ENCODE results near the gene RNF5. TPM values are rescaled to one million over a fixed set of nuclear protein-coding genes. Genes with fewer than 3 reads are reported as not detected.

RNF5 gene
- total and polyA plus RNA-seq, 2 of the 4 experiments (the other 2 are of a cell fraction): 18.8 to 41.4 TPM

DNA sequence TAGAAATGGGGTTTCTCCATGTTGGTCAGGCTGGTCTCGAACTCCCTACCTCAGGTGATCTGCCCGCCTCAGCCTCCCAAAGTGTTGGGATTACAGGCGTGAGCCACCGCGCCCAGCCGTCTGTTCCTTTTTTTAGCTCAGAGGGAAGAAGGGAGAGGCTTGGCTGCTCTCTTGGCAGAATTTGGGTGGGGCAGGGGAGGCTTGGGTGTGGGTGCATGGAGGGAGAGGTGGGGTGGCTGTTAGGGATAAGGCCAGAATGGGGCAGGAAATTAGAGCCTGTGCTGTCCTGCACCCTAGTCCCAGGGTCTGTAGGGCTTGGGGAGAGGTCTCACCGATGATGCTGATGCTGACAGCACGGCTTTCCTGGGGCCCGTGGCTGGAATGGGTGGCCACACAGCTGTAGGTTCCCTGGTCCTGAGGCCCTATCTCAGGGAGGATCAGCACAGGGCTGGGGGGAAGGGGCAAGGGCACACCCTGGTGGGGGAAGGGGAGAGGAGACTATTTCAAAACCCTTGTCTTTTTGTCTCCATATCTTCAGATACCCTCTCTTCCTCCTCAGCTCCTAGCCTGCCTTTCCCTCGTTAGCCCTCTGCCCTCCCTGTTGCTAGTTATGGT, 3.8 kb downstream of the RNF5 start:
- Histone ChIP-seq H3K9me3 (ENCODE audit: control insufficient read depth, insufficient read depth, low read length) (no peaks in the 10 kb centered on the region), H3K18ac (ENCODE audit: low read depth, low read length) (no peak overlapping the region), H2AK5ac (ENCODE audit: low read depth, low read length) (no peak overlapping the region), H3K4ac (ENCODE audit: low read depth, low read length) (no peak overlapping the region), H3K23ac (ENCODE audit: low read depth, low read length) (no peak overlapping the region), H3K56ac (ENCODE audit: extremely low read depth, insufficient read depth, low read length) (no peak overlapping the region), H3K36me3 (ENCODE audit: control insufficient read depth, insufficient read depth, low read length) (peaks cover 28% of the 10 kb centered on the region), H4K8ac (ENCODE audit: low read depth in 2 of 2, low read length in 2 of 2) (no peak overlapping the region), H4K5ac (ENCODE audit: low read depth, low read length) (no peak overlapping the region), H4K20me1 (ENCODE audit: insufficient read depth, low read length) (peaks cover 3% of the 10 kb centered on the region; the same call in 1 of the 2 replicates), H4K91ac (ENCODE audit: insufficient read depth, low read depth, low read length) (no peak overlapping the region), H2BK5ac (ENCODE audit: low read depth, low read length, poor library complexity, severe bottlenecking) (no peak overlapping the region), H3K9me1 (ENCODE audit: insufficient read depth, low read length) (peaks cover 15% of the 10 kb centered on the region), H3K4me3 (ENCODE audit: insufficient read depth, low read depth, low read length) (no peak overlapping the region), H2AK9ac (replicated peaks; ENCODE audit: low read depth, low read length, poor library complexity) (peak overlapping the region; percentile 14), H2BK20ac (ENCODE audit: low read depth, low read length) (no peak overlapping the region), H3K14ac (replicated peaks; ENCODE audit: low read depth, low read length) (no peak overlapping the region), H3K4me1 (ENCODE audit: control insufficient read depth, insufficient read depth, low read length) (no peaks in the 10 kb centered on the region), H3K79me1 (ENCODE audit: low read depth in 1 of 2, low read length in 2 of 2) (peaks cover 11 to 35% of the 10 kb centered on the region in 2 experiments), H3K27me3 (ENCODE audit: control insufficient read depth, insufficient read depth, low read length) (no peaks in the 10 kb centered on the region), H3K9ac (ENCODE audit: low read depth, low read length) (no peak overlapping the region), H2BK120ac (ENCODE audit: low read depth, low read length) (no peak overlapping the region), H3K4me2 (ENCODE audit: low read depth, low read length) (no peak overlapping the region), H3K27ac (ENCODE audit: insufficient read depth, low read length) (no peak overlapping the region), H2BK15ac (ENCODE audit: low read depth, low read length) (no peak overlapping the region), H2AFZ (replicated peaks; ENCODE audit: low read length, poor library complexity) (no peak overlapping the region)
- dilution Hi-C loops (cut with HindIII; ENCODE audit: low sequenced_read_pairs, unreplicated experiment): no loop called here
- ATAC-seq (ENCODE audit: low read depth) (no peak), DNase-seq (no peak)
- ChIA-PET CTCF (no interaction called here), POLR2A (ENCODE audit: unreplicated experiment) (interaction anchor here (0.6 kb wide), 1 partner anchor 790 kb away, joined by 9 read pairs; no protein-coding TSS in a partner anchor)
- WGBS, 2 experiments (ENCODE audit: extremely low coverage in 2 of 2, insufficient read length in 1 of 2): no CpG with 5 or more reads among the region's 10 CpGs
- intact Hi-C loops (cut with micrococcal nuclease): no loop called here
- in situ Hi-C loops (cut with MboI; ENCODE audit: low sequenced_read_pairs): loop anchor here (25.0 kb wide), 1 partner anchor 780 kb away; the partner anchor contains the start of genes BRD2 and HLA-DMA
- TF ChIP-seq CHD1 (IDR thresholded peaks at IDR 0.05; ENCODE audit: low read depth, low read length) (no peak), NFE2L2 (IDR thresholded peaks at IDR 0.05; ENCODE audit: low read depth, low read length) (no peak), SMC3 (IDR thresholded peaks at IDR 0.05; ENCODE audit: low read depth, low read length) (no peak), MAFK (IDR thresholded peaks at IDR 0.05; ENCODE audit: low read depth, low read length) (no peak), POLR2A (IDR thresholded peaks at IDR 0.05; ENCODE audit: low read depth, low read length) (no peak), RAD21 (IDR thresholded peaks at IDR 0.05; ENCODE audit: low read length) (no peak), FOS (IDR thresholded peaks at IDR 0.05; ENCODE audit: low read depth, low read length) (no peak), MAZ (IDR thresholded peaks at IDR 0.05; ENCODE audit: borderline replicate concordance, low read depth, low read length) (no peak), RFX5 (IDR thresholded peaks at IDR 0.05; ENCODE audit: low read depth, low read length) (no peak), MXI1 (IDR thresholded peaks at IDR 0.05; ENCODE audit: borderline replicate concordance, low read depth, low read length) (no peak), RCOR1 (IDR thresholded peaks at IDR 0.05; ENCODE audit: insufficient replicate concordance, low read length) (no peak), BHLHE40 (IDR thresholded peaks at IDR 0.05; ENCODE audit: low read depth, low read length) (no peak), CEBPB (IDR thresholded peaks at IDR 0.05; ENCODE audit: low read depth, low read length) (no peak)
- TF ChIP-seq, protein P1, sequence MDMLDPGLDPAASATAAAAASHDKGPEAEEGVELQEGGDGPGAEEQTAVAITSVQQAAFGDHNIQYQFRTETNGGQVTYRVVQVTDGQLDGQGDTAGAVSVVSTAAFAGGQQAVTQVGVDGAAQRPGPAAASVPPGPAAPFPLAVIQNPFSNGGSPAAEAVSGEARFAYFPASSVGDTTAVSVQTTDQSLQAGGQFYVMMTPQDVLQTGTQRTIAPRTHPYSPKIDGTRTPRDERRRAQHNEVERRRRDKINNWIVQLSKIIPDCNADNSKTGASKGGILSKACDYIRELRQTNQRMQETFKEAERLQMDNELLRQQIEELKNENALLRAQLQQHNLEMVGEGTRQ (IDR thresholded peaks at IDR 0.05; ENCODE audit: low read depth, low read length): no peak
- TF ChIP-seq, protein P2, sequence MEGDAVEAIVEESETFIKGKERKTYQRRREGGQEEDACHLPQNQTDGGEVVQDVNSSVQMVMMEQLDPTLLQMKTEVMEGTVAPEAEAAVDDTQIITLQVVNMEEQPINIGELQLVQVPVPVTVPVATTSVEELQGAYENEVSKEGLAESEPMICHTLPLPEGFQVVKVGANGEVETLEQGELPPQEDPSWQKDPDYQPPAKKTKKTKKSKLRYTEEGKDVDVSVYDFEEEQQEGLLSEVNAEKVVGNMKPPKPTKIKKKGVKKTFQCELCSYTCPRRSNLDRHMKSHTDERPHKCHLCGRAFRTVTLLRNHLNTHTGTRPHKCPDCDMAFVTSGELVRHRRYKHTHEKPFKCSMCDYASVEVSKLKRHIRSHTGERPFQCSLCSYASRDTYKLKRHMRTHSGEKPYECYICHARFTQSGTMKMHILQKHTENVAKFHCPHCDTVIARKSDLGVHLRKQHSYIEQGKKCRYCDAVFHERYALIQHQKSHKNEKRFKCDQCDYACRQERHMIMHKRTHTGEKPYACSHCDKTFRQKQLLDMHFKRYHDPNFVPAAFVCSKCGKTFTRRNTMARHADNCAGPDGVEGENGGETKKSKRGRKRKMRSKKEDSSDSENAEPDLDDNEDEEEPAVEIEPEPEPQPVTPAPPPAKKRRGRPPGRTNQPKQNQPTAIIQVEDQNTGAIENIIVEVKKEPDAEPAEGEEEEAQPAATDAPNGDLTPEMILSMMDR (conservative IDR thresholded peaks at IDR 0.05; ENCODE audit: low read depth, low read length): no peak
- TF ChIP-seq, protein P3, sequence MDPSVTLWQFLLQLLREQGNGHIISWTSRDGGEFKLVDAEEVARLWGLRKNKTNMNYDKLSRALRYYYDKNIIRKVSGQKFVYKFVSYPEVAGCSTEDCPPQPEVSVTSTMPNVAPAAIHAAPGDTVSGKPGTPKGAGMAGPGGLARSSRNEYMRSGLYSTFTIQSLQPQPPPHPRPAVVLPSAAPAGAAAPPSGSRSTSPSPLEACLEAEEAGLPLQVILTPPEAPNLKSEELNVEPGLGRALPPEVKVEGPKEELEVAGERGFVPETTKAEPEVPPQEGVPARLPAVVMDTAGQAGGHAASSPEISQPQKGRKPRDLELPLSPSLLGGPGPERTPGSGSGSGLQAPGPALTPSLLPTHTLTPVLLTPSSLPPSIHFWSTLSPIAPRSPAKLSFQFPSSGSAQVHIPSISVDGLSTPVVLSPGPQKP (IDR thresholded peaks at IDR 0.05; ENCODE audit: borderline replicate concordance, low read depth, low read length): no peak
- no TSS peak for BruUV-seq (replicated peaks)

Data from IMR-90 (cell line).